Aorta (tissue), 5 donors: Measurements from ENCODE around the gene HAUS3. TPM values are rescaled to one million over a fixed set of nuclear protein-coding genes. Genes with fewer than 3 reads are reported as not detected.

Experiments used
- ATAC-seq: fragments of 200-7000 bp; cut with Tn5 transposase; one replicate; pipeline ENCODE4 v1.9.1; 2022; ENCODE audit warnings: moderate library complexity; ENCODE audit not compliant: low FRiP score
- DNase-seq, 2 donors: peaks; one replicate each; pipeline ENCODE4 v3.0.0-alpha.2; 2020
- H3K27ac ChIP-seq, 2 donors: one replicate each; pipeline ENCODE4 v1.5.1; 2013; ENCODE audit warnings: low read length in 2 of 2, mild to moderate bottlenecking in 2 of 2, moderate library complexity in 2 of 2, control low read depth in 1 of 2, inconsistent platforms in 1 of 2, low read depth in 1 of 2
- H3K27me3 ChIP-seq, 2 donors: one replicate each; pipeline ENCODE4 v1.6.1; 2013; ENCODE audit warnings: control low read depth in 1 of 2, low read length in 1 of 2, mild to moderate bottlenecking in 1 of 2, moderate library complexity in 1 of 2; ENCODE audit not compliant: insufficient read depth in 2 of 2, control insufficient read depth in 1 of 2
- H3K36me3 ChIP-seq, 2 donors: one replicate each; pipeline ENCODE4 v1.6.1; 2013; ENCODE audit warnings: control low read depth in 1 of 2, low read length in 1 of 2, mild to moderate bottlenecking in 1 of 2; ENCODE audit not compliant: insufficient read depth in 2 of 2, control insufficient read depth in 1 of 2
- H3K4me1 ChIP-seq, 2 donors: one replicate each; pipeline ENCODE4 v1.6.1; 2013; ENCODE audit warnings: low read length in 2 of 2, control low read depth in 1 of 2, mild to moderate bottlenecking in 1 of 2, moderate library complexity in 1 of 2; ENCODE audit not compliant: insufficient read depth in 2 of 2, control insufficient read depth in 1 of 2
- H3K4me3 ChIP-seq, 2 donors: one replicate each; pipeline ENCODE4 v1.5.1; 2013; ENCODE audit warnings: low read length in 2 of 2, control low read depth in 1 of 2, mild to moderate bottlenecking in 1 of 2
- H3K9me3 ChIP-seq: one replicate; pipeline ENCODE4 v1.6.1; 2013; ENCODE audit warnings: mild to moderate bottlenecking, low read length; ENCODE audit not compliant: control insufficient read depth
- WGBS, 2 donors: extraction: QIAGEN DNeasy Blood & Tissue Kit; methylation state at CpG; one replicate each; pipeline ENCODE4 v1.1.7; 2013; 5-methylcytosine and 5-hydroxymethylcytosine counted together
- intact Hi-C, 2 donors: fragments of 100-400 bp; cut with DNase I; formaldehyde crosslinking; loops; one replicate each; pipeline versions ENCODE4 v1.14.2 to v1.15.0; 2022
- polyA plus RNA-seq, 2 donors: library from polyadenylated mRNA; stranded (reverse); fragments of 200-250 nt; gene quantifications; one replicate each; pipeline ENCODE4 v1.2.3, GENCODE V29; 2013
- total RNA-seq, 2 donors: library from RNA; stranded (reverse); fragmentation: NEBNext Ultra II Directional; extraction: Animal tissue kit (Norgen Biotek cat#: 25700); gene quantifications; one replicate each; pipeline ENCODE4 v1.2.1, GENCODE V29; 2021
- donor health status: healthy with polysubstance abuse.
- donor health status: Bipolar disorder and iron deficiency.
- donor health status: DM: no; HTN: no; CAD: no.
- donor health status: DM: no; HTN: no; CAD: no.
- donor health status: DM: yes; HTN: yes; CAD: no.

HAUS3 gene
- total and polyA plus RNA-seq, 4 donors: 3.8 to 16.2 (median 10.1) TPM

- no peaks in the 10 kb centered on the region for H3K27me3 ChIP-seq
- H3K4me3 ChIP-seq: no peak overlapping the region
- 90 to 92% methylated on average over 18 of the region's 18 CpGs for WGBS, 2 donors
- H3K9me3 ChIP-seq: no peaks in the 10 kb centered on the region
- H3K36me3 ChIP-seq: no peaks in the 10 kb centered on the region
- DNase-seq (no peak), ATAC-seq (no peak)
- no peak overlapping the region for H3K27ac ChIP-seq
- no peaks in the 10 kb centered on the region for H3K4me1 ChIP-seq
- intact Hi-C loops: loop anchor here in 1 of 2 donors (10.0 kb wide), 1 partner anchor 147 kb away; the partner anchor contains the start of genes CFAP99 and ZFYVE28
Measured at GRCh38 chr4:2267320-2267811, 25.4 kb upstream of the HAUS3 start.

GRCh38 chr4:2266821-2267220 is 24.9 kb upstream of the HAUS3 start:
- Histone ChIP-seq H3K27ac (no peak overlapping the region), H3K4me3 (no peak overlapping the region), H3K27me3 (no peaks in the 10 kb centered on the region), H3K36me3 (no peaks in the 10 kb centered on the region), H3K4me1 (no peaks in the 10 kb centered on the region), H3K9me3 (no peaks in the 10 kb centered on the region)
- ATAC-seq (no peak), DNase-seq (no peak)
- WGBS, 2 donors: 74 to 82% methylated on average over 5 of the region's 5 CpGs
- intact Hi-C loops: loop anchor here in 1 of 2 donors (10.0 kb wide), 1 partner anchor 148 kb away; the partner anchor contains the start of genes CFAP99 and ZFYVE28

- Histone ChIP-seq H3K4me3 (no peak overlapping the region), H3K27me3 (no peaks in the 10 kb centered on the region), H3K27ac (no peak overlapping the region), H3K36me3 (no peaks in the 10 kb centered on the region), H3K9me3 (no peaks in the 10 kb centered on the region), H3K4me1 (no peaks in the 10 kb centered on the region)
- WGBS, 2 donors: 6 to 7% methylated on average over 8 of the region's 8 CpGs
- intact Hi-C loops: loop anchor here in 1 of 2 donors (10.0 kb wide), 1 partner anchor 149 kb away; the partner anchor contains the start of genes CFAP99 and ZFYVE28
- DNase-seq (peak; percentile 77 to 89), ATAC-seq (no peak)
Measured at GRCh38 chr4:2266181-2266580, 24.3 kb upstream of the HAUS3 start.

- Histone ChIP-seq H3K9me3 (no peaks in the 10 kb centered on the region), H3K27me3 (no peaks in the 10 kb centered on the region), H3K27ac (no peak overlapping the region), H3K4me1 (no peaks in the 10 kb centered on the region), H3K4me3 (no peak overlapping the region), H3K36me3 (no peaks in the 10 kb centered on the region)
- intact Hi-C loops: loop anchor here in 1 of 2 donors (10.0 kb wide), 1 partner anchor 149 kb away; the partner anchor contains the start of genes CFAP99 and ZFYVE28
- ATAC-seq (no peak), DNase-seq (peak; percentile 42 to 54)
- WGBS, 2 donors: 85 to 86% methylated on average over 19 of the region's 19 CpGs
Measured at GRCh38 chr4:2265113-2266110, 23.5 kb upstream of the HAUS3 start.

DNA sequence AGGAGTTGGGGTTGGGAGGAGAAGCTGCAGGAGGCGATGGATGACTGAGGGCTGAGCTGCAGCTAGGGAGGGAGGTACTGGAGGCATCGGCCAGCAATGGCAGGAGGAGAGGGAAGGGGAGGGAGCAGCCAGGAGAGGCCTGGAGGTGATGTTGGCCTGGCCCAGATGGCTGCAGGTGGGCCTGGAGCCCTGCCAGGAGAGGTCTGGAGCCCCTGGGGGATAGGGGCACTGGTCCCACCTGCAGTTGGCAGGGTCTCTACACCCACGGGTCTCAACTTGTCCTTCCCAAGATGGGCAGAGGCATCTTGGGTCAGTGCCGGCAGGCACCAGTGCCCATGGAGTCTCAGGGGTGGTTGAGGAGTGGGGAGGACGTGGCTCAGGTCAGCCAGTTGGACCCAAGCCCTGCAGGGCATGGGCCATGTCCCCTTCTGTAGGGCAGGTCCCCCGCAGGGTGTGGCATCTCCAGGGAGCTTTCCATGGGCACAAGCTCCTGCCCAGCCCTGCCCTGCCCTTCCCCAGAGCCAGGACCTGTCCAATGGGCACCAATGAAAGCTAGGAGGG is 22.6 kb upstream of the HAUS3 start:
- Histone ChIP-seq H3K27me3 (no peaks in the 10 kb centered on the region), H3K4me3 (no peak overlapping the region), H3K4me1 (no peaks in the 10 kb centered on the region), H3K9me3 (no peaks in the 10 kb centered on the region), H3K27ac (no peak overlapping the region), H3K36me3 (no peaks in the 10 kb centered on the region)
- ATAC-seq (no peak), DNase-seq (peak; percentile 45 to 65)
- intact Hi-C loops: loop anchor here (5.0 to 10.0 kb wide), 2 partner anchors 150 to 153 kb away; partner anchors contain the start of genes CFAP99 (in 2 of the 2) and ZFYVE28 (in 2 of the 2)
- WGBS, 2 donors: 90 to 91% methylated on average over 6 of the region's 6 CpGs

- intact Hi-C loops: loop anchor here (5.0 to 10.0 kb wide), 2 partner anchors 151 to 153 kb away; partner anchors contain the start of genes CFAP99 (in 2 of the 2) and ZFYVE28 (in 2 of the 2)
- Histone ChIP-seq H3K4me1 (no peaks in the 10 kb centered on the region), H3K36me3 (no peaks in the 10 kb centered on the region), H3K4me3 (no peak overlapping the region), H3K27me3 (no peaks in the 10 kb centered on the region), H3K27ac (no peak overlapping the region), H3K9me3 (no peaks in the 10 kb centered on the region)
- ATAC-seq (no peak), DNase-seq (peak; percentile 30 to 59)
- 87 to 91% methylated on average over 6 of the region's 6 CpGs for WGBS, 2 donors
Measured at GRCh38 chr4:2263926-2264321, 22.0 kb upstream of the HAUS3 start.

- Histone ChIP-seq H3K9me3 (no peaks in the 10 kb centered on the region), H3K4me1 (no peaks in the 10 kb centered on the region), H3K36me3 (no peaks in the 10 kb centered on the region), H3K27me3 (no peaks in the 10 kb centered on the region), H3K4me3 (peak overlapping the region in 1 of 2 donors; percentile 5), H3K27ac (peak overlapping the region in 1 of 2 donors; percentile 23)
- 48 to 54% methylated on average over 12 to 13 of the region's 13 CpGs for WGBS, 2 donors
- ATAC-seq (no peak), DNase-seq (no peak)
- intact Hi-C loops: loop anchor here (1.0 to 10.0 kb wide), 3 partner anchors 21 to 154 kb away; partner anchors contain the start of genes CFAP99 (in 2 of the 2), ZFYVE28 (in 2 of the 2), HAUS3 (in 1 of the 2) and POLN (in 1 of the 2)
Measured at GRCh38 chr4:2262944-2263250, 21.0 kb upstream of the HAUS3 start.

DNA sequence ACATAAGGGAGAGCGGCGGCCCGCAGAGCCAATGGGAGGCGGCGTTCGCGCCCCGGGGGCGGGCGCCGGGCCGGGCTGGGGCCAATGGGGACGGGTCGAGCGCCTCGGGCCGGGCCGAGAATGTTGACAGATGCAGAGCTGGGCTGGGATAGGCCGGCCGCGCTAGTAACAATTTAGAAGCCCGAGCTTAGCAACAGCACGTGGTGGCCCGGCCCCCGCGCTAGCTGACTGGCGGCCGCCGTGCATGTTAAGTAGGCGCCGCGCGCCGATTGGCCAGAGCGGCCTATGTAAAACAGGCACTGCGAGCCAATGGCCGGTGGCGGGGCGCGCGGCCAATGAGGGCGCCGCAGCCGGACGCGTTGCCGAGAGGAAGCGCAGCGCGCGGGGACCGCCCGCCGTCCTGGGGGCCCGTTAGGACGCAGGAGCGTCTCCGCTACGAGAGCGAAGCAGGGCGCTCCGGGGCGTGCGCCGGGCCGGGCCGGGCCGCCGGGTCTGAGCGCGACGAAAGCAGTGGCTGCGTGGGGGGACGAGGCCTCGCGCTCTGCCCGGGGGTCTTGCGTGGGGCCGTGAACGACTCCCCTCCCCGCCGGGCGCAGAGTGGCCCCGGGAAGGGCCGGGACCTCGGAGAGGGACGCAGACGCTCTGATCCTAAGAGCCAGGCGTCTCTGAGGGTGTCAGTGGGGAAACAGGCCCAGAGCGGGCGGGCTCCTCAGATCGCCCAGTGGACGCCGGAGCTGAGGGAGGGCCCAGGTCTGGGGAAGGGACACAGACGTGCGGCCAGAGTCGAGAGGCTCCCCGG is 20.4 kb upstream of the HAUS3 start:
- ATAC-seq: peak; percentile 96
- WGBS, 2 donors: 0 to 1% methylated on average over 97 to 98 of the region's 98 CpGs
- peak overlapping the region; percentile 43 to 81 for H3K4me3 ChIP-seq
- H3K9me3 ChIP-seq: no peaks in the 10 kb centered on the region
- no peaks in the 10 kb centered on the region for H3K27me3 ChIP-seq
- intact Hi-C loops: loop anchor here (1.0 to 10.0 kb wide), 3 partner anchors 20 to 155 kb away; partner anchors contain the start of genes CFAP99 (in 2 of the 2), ZFYVE28 (in 2 of the 2), HAUS3 (in 1 of the 2) and POLN (in 1 of the 2)
- H3K36me3 ChIP-seq: no peaks in the 10 kb centered on the region
- peak; percentile 100 for DNase-seq
- H3K27ac ChIP-seq: peak overlapping the region in 1 of 2 donors; percentile 23
- no peaks in the 10 kb centered on the region for H3K4me1 ChIP-seq
